B cell (primary cell): ENCODE data around the gene PTCD2. TPM values are rescaled to one million over a fixed set of nuclear protein-coding genes. Genes with fewer than 3 reads are reported as not detected.

ENCODE experiments used
- ATAC-seq: fragments of 200-7000 bp; cut with Tn5 transposase; one replicate; pipeline ENCODE4 v1.10.0; 2021; ENCODE audit warnings: low read depth, mild to moderate bottlenecking, moderate number of reproducible peaks, moderate library complexity
- CTCF ChIA-PET: fragments of 350-600 bp; sonication (Branson Sonifier 250); formaldehyde crosslinking; loops from one replicate; lab custom pipeline; 2021; ENCODE audit warnings: antibody characterized with exemption, inconsistent platforms; lab: Charles Lee
- POLR2A ChIA-PET: fragments of 350-600 bp; sonication (Branson Sonifier 250); formaldehyde crosslinking; loops from one replicate; lab custom pipeline; 2021; ENCODE audit warnings: antibody characterized with exemption; lab: Charles Lee
- DNase-seq: peaks from one replicate; pipeline ENCODE4 v3.0.0; 2013
- H2AFZ ChIP-seq: 2 replicates; pipeline ENCODE4 v1.6.1; 2012; ENCODE audit warnings: mild to moderate bottlenecking, low read depth, low read length; ENCODE audit not compliant: insufficient read depth, poor library complexity, severe bottlenecking
- H3K27ac ChIP-seq, 2 donors: 1 replicate in 1 of 2; 2 replicates in 1 of 2; pipeline ENCODE4 v1.5.1; 2012 to 2013; ENCODE audit warnings: low read length in 2 of 2, mild to moderate bottlenecking in 2 of 2, moderate library complexity in 1 of 2
- H3K27me3 ChIP-seq, 4 experiments: fragments of 200-600 bp in 1 of 4; sonication (generic) in 1 of 4; replicated peaks in 1 of 4; 1 replicate in 2 of 4; 2 replicates in 2 of 4; pipeline versions ENCODE4 v1.6.1 to v1.7.0; 2013 to 2016; ENCODE audit warnings: low read length in 3 of 4, mild to moderate bottlenecking in 2 of 4, mixed read lengths in 1 of 4, moderate library complexity in 1 of 4; ENCODE audit not compliant: insufficient read depth in 4 of 4, control insufficient read depth in 3 of 4; ENCODE audit errors: control extremely low read depth in 1 of 4
- H3K36me3 ChIP-seq, 2 experiments: replicated peaks in 1 of 2; 1 replicate in 1 of 2; 2 replicates in 1 of 2; pipeline versions ENCODE4 v1.6.1 to v1.7.1; 2013; ENCODE audit warnings: low read length in 1 of 2; ENCODE audit not compliant: insufficient read depth in 2 of 2, control insufficient read depth in 1 of 2; ENCODE audit errors: control extremely low read depth in 1 of 2, extremely low read depth in 1 of 2
- H3K4me1 ChIP-seq, 2 donors: fragments of 200-600 bp in 1 of 2; sonication (generic) in 1 of 2; 1 replicate in 1 of 2; 2 replicates in 1 of 2; pipeline versions ENCODE4 v1.5.1 to v1.6.1; 2013 to 2017; ENCODE audit warnings: low read length in 2 of 2; ENCODE audit not compliant: control insufficient read depth in 2 of 2, insufficient read depth in 2 of 2
- H3K4me2 ChIP-seq: replicated peaks from 2 replicates; pipeline ENCODE3; 2012; ENCODE audit warnings: mild to moderate bottlenecking, low read depth, low read length; ENCODE audit not compliant: poor library complexity, severe bottlenecking
- H3K4me3 ChIP-seq, 5 experiments: fragments of 200-600 bp in 1 of 5; sonication (generic) in 1 of 5; 1 replicate in 3 of 5; 2 replicates in 2 of 5; pipeline versions ENCODE4 v1.5.1 to v1.7.0; 2011 to 2016; ENCODE audit warnings: low read length in 4 of 5, mild to moderate bottlenecking in 4 of 5, low read depth in 2 of 5, control low read depth in 1 of 5, moderate library complexity in 1 of 5; ENCODE audit not compliant: insufficient read depth in 1 of 5; ENCODE audit errors: control extremely low read depth in 1 of 5, extremely low read depth in 1 of 5
- H3K79me2 ChIP-seq: fragments of 200-600 bp; sonication (generic); one replicate; pipeline ENCODE4 v1.6.0; 2016; ENCODE audit warnings: low read length; ENCODE audit not compliant: control insufficient read depth, insufficient read depth
- H3K9ac ChIP-seq: fragments of 200-600 bp; sonication (generic); 2 replicates; pipeline ENCODE4 v1.6.1; 2017; ENCODE audit warnings: mild to moderate bottlenecking, low read length, moderate library complexity
- H3K9me3 ChIP-seq, 3 donors: one replicate each; pipeline versions ENCODE4 v1.6.1 to v1.7.1; 2013; ENCODE audit warnings: low read length in 2 of 3; ENCODE audit not compliant: control insufficient read depth in 2 of 3, insufficient read depth in 1 of 3; ENCODE audit errors: control extremely low read depth in 1 of 3
- H4K20me1 ChIP-seq: 2 replicates; pipeline ENCODE4 v1.6.0; 2012; ENCODE audit warnings: mild to moderate bottlenecking, low read length; ENCODE audit not compliant: insufficient read depth, control insufficient read depth, poor library complexity, severe bottlenecking
- H3K27ac Mint-ChIP-seq: one replicate; pipeline ENCODE4 v1.8.0; 2021; ENCODE audit warnings: mixed read lengths
- H3K27me3 Mint-ChIP-seq: one replicate; pipeline ENCODE4 v1.8.0; 2021; ENCODE audit warnings: mixed read lengths
- H3K4me1 Mint-ChIP-seq: one replicate; pipeline ENCODE4 v1.8.0; 2021; ENCODE audit warnings: mixed read lengths
- H3K4me3 Mint-ChIP-seq: one replicate; pipeline ENCODE4 v1.8.0; 2021; ENCODE audit warnings: mixed read lengths
- H3K9me3 Mint-ChIP-seq: one replicate; pipeline ENCODE4 v1.8.0; 2022; ENCODE audit warnings: mixed read lengths; ENCODE audit not compliant: insufficient read depth
- CTCF ChIP-seq: fragments of 200-600 bp; IDR thresholded peaks from one replicate; pipeline ENCODE4 v1.8.0; 2022; ENCODE audit warnings: antibody characterized with exemption, mild to moderate bottlenecking
- EZH2 ChIP-seq: IDR thresholded peaks from 2 replicates; pipeline ENCODE4 v1.6.1; 2012; ENCODE audit warnings: borderline replicate concordance, low read depth, mild to moderate bottlenecking, moderate library complexity, low read length; ENCODE audit not compliant: insufficient read depth, poor library complexity, severe bottlenecking
- WGBS: methylation state at CpG from one replicate; pipeline ENCODE4 v1.1.5; 2013; ENCODE audit warnings: missing lambda C conversion rate; ENCODE audit not compliant: insufficient coverage; 5-methylcytosine and 5-hydroxymethylcytosine counted together
- intact Hi-C: fragments of 100-400 bp; cut with micrococcal nuclease; formaldehyde crosslinking; loops from one replicate; pipeline ENCODE4 v1.10.0; 2022
- polyA plus RNA-seq: library from polyadenylated mRNA; depleted of rRNA; stranded (reverse); fragments of >200 nt; gene quantifications from 2 replicates; pipeline ENCODE4 v1.2.3, GENCODE V29; 2012
- total RNA-seq, 2 donors: library from RNA; stranded (reverse); fragments of 120-200 nt in 1 of 2; gene quantifications; 1 replicate in 1 of 2; 2 replicates in 1 of 2; pipeline versions ENCODE4 v1.2.3 to v1.2.4, GENCODE V29; 2013 to 2022

The PTCD2 gene
- total and polyA plus RNA-seq, 2 donors (not counting 1 experiment from before 2014, with no cell fraction given) = 3.7 to 10.5 TPM

- Histone ChIP-seq H3K4me3 (peak overlapping the region; percentile 77 to 93 (median 86)), H3K4me1 (peaks cover 12 to 29% of the 10 kb centered on the region in 2 donors), H3K9ac (peak overlapping the region; percentile 97), H3K4me2 (peak overlapping the region; percentile 79), H4K20me1 (no peaks in the 10 kb centered on the region), H3K9me3 (no peaks in the 10 kb centered on the region), H3K27me3 (no peaks in the 10 kb centered on the region), H3K79me2 (peaks cover 27% of the 10 kb centered on the region), H2AFZ (peak overlapping the region; percentile 92), H3K27ac (peak overlapping the region; percentile 95 to 96), H3K36me3 (peaks cover 0 to 19% of the 10 kb centered on the region in 2 experiments)
- intact Hi-C loops = loop anchor here (1.0 to 10.0 kb wide), 8 partner anchors 10 to 853 kb away; partner anchors contain the start of genes BDP1, MCCC2, MRPS27 and PTCD2
- no peaks in the 10 kb centered on the region for H3K27me3 Mint-ChIP-seq
- ATAC-seq = peak; percentile 93
- no peaks in the 10 kb centered on the region for H3K9me3 Mint-ChIP-seq
- no peak for TF ChIP-seq EZH2
- peak; percentile 89 for TF ChIP-seq CTCF
- peak overlapping the region; percentile 99 for H3K27ac Mint-ChIP-seq
- DNase-seq = peak; percentile 98
- H3K4me1 Mint-ChIP-seq = peaks cover 38% of the 10 kb centered on the region
- POLR2A ChIA-PET = interaction anchor here (0.6 to 2.4 kb wide), 3 partner anchors 9 to 787 kb away, joined by 3 to 24 read pairs (median 9); partner anchors contain the start of genes MRPS27 and PTCD2
- WGBS = under 1% methylated on average over 73 of the region's 76 CpGs
- CTCF ChIA-PET = interaction anchor here (0.5 to 5.6 kb wide), 22 partner anchors 10 to 795 kb away, joined by 3 to 63 read pairs (median 5); partner anchors contain the start of genes MRPS27 and PTCD2
- peak overlapping the region; percentile 96 for H3K4me3 Mint-ChIP-seq
Observed at GRCh38 chr5:72307968-72308852, 12.0 kb upstream of the PTCD2 start.
